SK-N-MC (cell line): ENCODE results near the gene XCL1.

Source experiments
- DNase-seq: peaks from one replicate; pipeline ENCODE4 v3.0.0-alpha.2; 2011; ENCODE audit warnings: low read depth, low spot score
- H3K27ac ChIP-seq: fragments of 200-600 bp; sonication (generic); 2 replicates; pipeline ENCODE4 v1.5.1; 2016; ENCODE audit warnings: mixed run types
- H3K36me3 ChIP-seq: fragments of 200-600 bp; sonication (generic); 2 replicates; pipeline ENCODE4 v1.6.1; 2017; ENCODE audit warnings: antibody characterized with exemption, low read length, mixed read lengths; ENCODE audit not compliant: insufficient read depth
- H3K4me3 ChIP-seq: fragments of 200-600 bp; sonication (generic); 2 replicates; pipeline ENCODE4 v1.5.1; 2016
- H3K9ac ChIP-seq: fragments of 200-600 bp; sonication (generic); 2 replicates; pipeline ENCODE4 v1.8.0; 2017; ENCODE audit warnings: mixed run types, mixed read lengths; ENCODE audit not compliant: insufficient read length
- H3K9me3 ChIP-seq: fragments of 200-600 bp; sonication (generic); 2 replicates; pipeline ENCODE4 v1.6.1; 2017; ENCODE audit warnings: low read depth, mild to moderate bottlenecking, antibody characterized with exemption, low read length, moderate library complexity, mixed read lengths
- EZH2 ChIP-seq: fragments of 200-600 bp; sonication (generic); IDR thresholded peaks from one replicate; pipeline ENCODE4 v1.6.1; 2017; ENCODE audit warnings: antibody characterized with exemption
- FOXP2 ChIP-seq: optimal IDR thresholded peaks from 2 replicates; pipeline ENCODE3; 2011; ENCODE audit warnings: mild to moderate bottlenecking, moderate library complexity; ENCODE audit not compliant: insufficient read depth; ENCODE audit errors: extremely low read length, control extremely low read depth
- POLR2AphosphoS5 ChIP-seq: IDR thresholded peaks from 2 replicates; pipeline ENCODE4 v1.6.1; 2012; ENCODE audit warnings: mild to moderate bottlenecking, low read depth, low read length, borderline replicate concordance

The XCL1 gene

GRCh38 chr1:168623003-168623828, 46.8 kb downstream of the XCL1 start:
- DNase-seq: no peak
- Histone ChIP-seq H3K27ac (no peak overlapping the region), H3K4me3 (no peak overlapping the region), H3K9me3 (no peaks in the 10 kb centered on the region), H3K36me3 (no peaks in the 10 kb centered on the region), H3K9ac (no peak overlapping the region)
- TF ChIP-seq EZH2: no peak
- TF ChIP-seq POLR2AphosphoS5: no peak
- no peak for TF ChIP-seq FOXP2

- Histone ChIP-seq H3K9ac (no peak overlapping the region), H3K4me3 (no peak overlapping the region), H3K27ac (no peak overlapping the region), H3K36me3 (no peaks in the 10 kb centered on the region), H3K9me3 (no peaks in the 10 kb centered on the region)
- no peak for DNase-seq
- TF ChIP-seq POLR2AphosphoS5: no peak
- no peak for TF ChIP-seq FOXP2
- no peak for TF ChIP-seq EZH2
Observed at GRCh38 chr1:168623831-168624230, 47.4 kb downstream of the XCL1 start.

GRCh38 chr1:168626326-168626725, 49.9 kb downstream of the XCL1 start:
- Histone ChIP-seq H3K27ac (no peak overlapping the region), H3K36me3 (no peaks in the 10 kb centered on the region), H3K9me3 (no peaks in the 10 kb centered on the region), H3K4me3 (no peak overlapping the region), H3K9ac (no peak overlapping the region)
- TF ChIP-seq FOXP2 (no peak), EZH2 (no peak), POLR2AphosphoS5 (no peak)
- no peak for DNase-seq

GRCh38 chr1:168627370-168627769, 51.0 kb downstream of the XCL1 start:
- Histone ChIP-seq H3K9ac (no peak overlapping the region), H3K9me3 (no peaks in the 10 kb centered on the region), H3K36me3 (no peaks in the 10 kb centered on the region), H3K27ac (no peak overlapping the region), H3K4me3 (no peak overlapping the region)
- no peak for DNase-seq
- TF ChIP-seq POLR2AphosphoS5: no peak
- TF ChIP-seq FOXP2: no peak

- TF ChIP-seq POLR2AphosphoS5 (no peak), FOXP2 (no peak), EZH2 (no peak)
- DNase-seq: no peak
- H3K4me3 ChIP-seq: no peak overlapping the region
- no peaks in the 10 kb centered on the region for H3K9me3 ChIP-seq
- no peak overlapping the region for H3K27ac ChIP-seq
- H3K36me3 ChIP-seq: no peaks in the 10 kb centered on the region
- H3K9ac ChIP-seq: no peak overlapping the region
Observed at GRCh38 chr1:168628807-168629206, 52.4 kb downstream of the XCL1 start.

- Histone ChIP-seq H3K4me3 (no peak overlapping the region), H3K9me3 (no peaks in the 10 kb centered on the region), H3K9ac (no peak overlapping the region), H3K27ac (no peak overlapping the region), H3K36me3 (no peaks in the 10 kb centered on the region)
- no peak for DNase-seq
- TF ChIP-seq FOXP2: no peak
- TF ChIP-seq EZH2: no peak
- TF ChIP-seq POLR2AphosphoS5: no peak
Observed at GRCh38 chr1:168629466-168629865, 53.1 kb downstream of the XCL1 start.
